ENCODE measurements around the gene HAUS7.

The HAUS7 gene

GRCh38 chrX:153441981-153442380 lies 28.4 kb downstream of the HAUS7 start:
- in situ Hi-C loops (cut with MboI; ENCODE audit: low sequenced_read_pairs) = no loop called here
- Histone ChIP-seq H3K4me3 (no peak overlapping the region), H3K36me3 (replicated peaks) (no peaks in the 10 kb centered on the region), H3K27me3 (ENCODE audit: low read depth) (peaks cover 3% of the 10 kb centered on the region; the same call in 1 of the 2 replicates), H3K4me1 (no peaks in the 10 kb centered on the region), H3K9me3 (no peaks in the 10 kb centered on the region)
- no peak for DNase-seq (ENCODE audit: low spot score in 2 of 2)

- Histone ChIP-seq H3K36me3 (replicated peaks) (no peaks in the 10 kb centered on the region), H3K27me3 (ENCODE audit: low read depth) (peaks cover 3% of the 10 kb centered on the region; the same call in 1 of the 2 replicates), H3K9me3 (no peaks in the 10 kb centered on the region), H3K4me1 (no peaks in the 10 kb centered on the region), H3K4me3 (no peak overlapping the region)
- in situ Hi-C loops (cut with MboI; ENCODE audit: low sequenced_read_pairs) = no loop called here
- DNase-seq (ENCODE audit: low spot score in 2 of 2) = no peak
Measured at GRCh38 chrX:153441296-153441695, 29.1 kb downstream of the HAUS7 start.

GRCh38 chrX:153440556-153441135 lies 29.7 kb downstream of the HAUS7 start:
- Histone ChIP-seq H3K36me3 (replicated peaks) (no peaks in the 10 kb centered on the region), H3K27me3 (ENCODE audit: low read depth) (peaks cover 3% of the 10 kb centered on the region; the same call in 1 of the 2 replicates), H3K4me3 (no peak overlapping the region), H3K9me3 (no peaks in the 10 kb centered on the region), H3K4me1 (no peaks in the 10 kb centered on the region)
- in situ Hi-C loops (cut with MboI; ENCODE audit: low sequenced_read_pairs) = no loop called here
- DNase-seq (ENCODE audit: low spot score in 2 of 2) = no peak

- H3K36me3 ChIP-seq (replicated peaks) = no peaks in the 10 kb centered on the region
- no peaks in the 10 kb centered on the region for H3K4me1 ChIP-seq
- DNase-seq (ENCODE audit: low spot score in 2 of 2) = no peak
- H3K27me3 ChIP-seq (ENCODE audit: low read depth) = peaks cover 3% of the 10 kb centered on the region; the same call in 1 of the 2 replicates
- H3K4me3 ChIP-seq = no peak overlapping the region
- in situ Hi-C loops (cut with MboI; ENCODE audit: low sequenced_read_pairs) = no loop called here
- no peaks in the 10 kb centered on the region for H3K9me3 ChIP-seq
Measured at GRCh38 chrX:153439977-153440376, 30.4 kb downstream of the HAUS7 start.

GRCh38 chrX:153438532-153438931 lies 31.8 kb downstream of the HAUS7 start:
- DNase-seq (ENCODE audit: low spot score in 2 of 2) = peak; percentile 18 to 43
- in situ Hi-C loops (cut with MboI; ENCODE audit: low sequenced_read_pairs) = no loop called here

GRCh38 chrX:153435845-153436244 lies 34.5 kb downstream of the HAUS7 start:
- in situ Hi-C loops (cut with MboI; ENCODE audit: low sequenced_read_pairs) = no loop called here
- peaks cover 3% of the 10 kb centered on the region; the same call in 1 of the 2 replicates for H3K27me3 ChIP-seq (ENCODE audit: low read depth)
- no peaks in the 10 kb centered on the region for H3K36me3 ChIP-seq (replicated peaks)
- DNase-seq (ENCODE audit: low spot score in 2 of 2) = no peak
- H3K4me3 ChIP-seq = no peak overlapping the region
- H3K4me1 ChIP-seq = no peaks in the 10 kb centered on the region
- H3K9me3 ChIP-seq = no peaks in the 10 kb centered on the region; the same call in 1 of the 2 replicates

More at GRCh38 chrX:153438532-153438931, 31.8 kb downstream of the HAUS7 start:
- H3K4me3 ChIP-seq = no peak overlapping the region
- no peaks in the 10 kb centered on the region for H3K36me3 ChIP-seq (replicated peaks)
- H3K9me3 ChIP-seq = no peaks in the 10 kb centered on the region
- no peaks in the 10 kb centered on the region for H3K4me1 ChIP-seq
- H3K27me3 ChIP-seq (ENCODE audit: low read depth) = peaks cover 3% of the 10 kb centered on the region; the same call in 1 of the 2 replicates

- no peak for DNase-seq (ENCODE audit: low spot score in 2 of 2)
- Histone ChIP-seq H3K27me3 (ENCODE audit: low read depth) (peaks cover 2% of the 10 kb centered on the region; the same call in 1 of the 2 replicates), H3K36me3 (replicated peaks) (no peaks in the 10 kb centered on the region), H3K9me3 (no peaks in the 10 kb centered on the region; the same call in 1 of the 2 replicates), H3K4me1 (no peaks in the 10 kb centered on the region), H3K4me3 (no peak overlapping the region)
- in situ Hi-C loops (cut with MboI; ENCODE audit: low sequenced_read_pairs) = no loop called here
Measured at GRCh38 chrX:153434801-153435200, 35.6 kb downstream of the HAUS7 start.

GRCh38 chrX:153433781-153434285 lies 36.5 kb downstream of the HAUS7 start:
- Histone ChIP-seq H3K4me1 (no peaks in the 10 kb centered on the region), H3K4me3 (no peak overlapping the region), H3K27me3 (ENCODE audit: low read depth) (no peaks in the 10 kb centered on the region), H3K36me3 (replicated peaks) (no peaks in the 10 kb centered on the region), H3K9me3 (no peaks in the 10 kb centered on the region; the same call in 1 of the 2 replicates)
- in situ Hi-C loops (cut with MboI; ENCODE audit: low sequenced_read_pairs) = no loop called here
- no peak for DNase-seq (ENCODE audit: low spot score in 2 of 2)

- Histone ChIP-seq H3K4me1 (no peaks in the 10 kb centered on the region), H3K9me3 (no peaks in the 10 kb centered on the region; the same call in 1 of the 2 replicates), H3K27me3 (ENCODE audit: low read depth) (no peaks in the 10 kb centered on the region), H3K4me3 (no peak overlapping the region), H3K36me3 (replicated peaks) (no peaks in the 10 kb centered on the region)
- in situ Hi-C loops (cut with MboI; ENCODE audit: low sequenced_read_pairs) = no loop called here
- no peak for DNase-seq (ENCODE audit: low spot score in 2 of 2)
Measured at GRCh38 chrX:153433161-153433680, 37.2 kb downstream of the HAUS7 start.

GRCh38 chrX:153430796-153431195 lies 39.6 kb downstream of the HAUS7 start:
- no peaks in the 10 kb centered on the region; the same call in 1 of the 2 replicates for H3K9me3 ChIP-seq
- H3K27me3 ChIP-seq (ENCODE audit: low read depth) = no peaks in the 10 kb centered on the region
- no peaks in the 10 kb centered on the region for H3K4me1 ChIP-seq
- in situ Hi-C loops (cut with MboI; ENCODE audit: low sequenced_read_pairs) = no loop called here
- H3K36me3 ChIP-seq (replicated peaks) = no peaks in the 10 kb centered on the region
- no peak overlapping the region for H3K4me3 ChIP-seq
- DNase-seq (ENCODE audit: low spot score in 2 of 2) = no peak

- DNase-seq (ENCODE audit: low spot score in 2 of 2) = no peak
- no peaks in the 10 kb centered on the region for H3K4me1 ChIP-seq
- no peaks in the 10 kb centered on the region for H3K27me3 ChIP-seq (ENCODE audit: low read depth)
- in situ Hi-C loops (cut with MboI; ENCODE audit: low sequenced_read_pairs) = no loop called here
- H3K9me3 ChIP-seq = no peaks in the 10 kb centered on the region; the same call in 1 of the 2 replicates
- H3K36me3 ChIP-seq (replicated peaks) = no peaks in the 10 kb centered on the region
- no peak overlapping the region for H3K4me3 ChIP-seq
Measured at GRCh38 chrX:153426204-153426603, 44.2 kb downstream of the HAUS7 start.

- H3K36me3 ChIP-seq (replicated peaks) = no peaks in the 10 kb centered on the region
- no peaks in the 10 kb centered on the region for H3K27me3 ChIP-seq (ENCODE audit: low read depth)
- no peaks in the 10 kb centered on the region for H3K9me3 ChIP-seq
- in situ Hi-C loops (cut with MboI; ENCODE audit: low sequenced_read_pairs) = no loop called here
- no peaks in the 10 kb centered on the region for H3K4me1 ChIP-seq
- DNase-seq (ENCODE audit: low spot score in 2 of 2) = no peak
- H3K4me3 ChIP-seq = no peak overlapping the region
Measured at GRCh38 chrX:153423652-153424051, 46.7 kb downstream of the HAUS7 start.

- no peaks in the 10 kb centered on the region for H3K27me3 ChIP-seq (ENCODE audit: low read depth)
Measured at GRCh38 chrX:153421856-153422255, 48.5 kb downstream of the HAUS7 start.

GRCh38 chrX:153420851-153421599 lies 49.4 kb downstream of the HAUS7 start:
- no peak for DNase-seq (ENCODE audit: low spot score in 2 of 2)

More at GRCh38 chrX:153421856-153422255, 48.5 kb downstream of the HAUS7 start:
- no peak for DNase-seq (ENCODE audit: low spot score in 2 of 2)
- in situ Hi-C loops (cut with MboI; ENCODE audit: low sequenced_read_pairs) = no loop called here
- H3K9me3 ChIP-seq = no peaks in the 10 kb centered on the region
- H3K4me3 ChIP-seq = no peak overlapping the region
- H3K4me1 ChIP-seq = no peaks in the 10 kb centered on the region
- H3K36me3 ChIP-seq (replicated peaks) = no peaks in the 10 kb centered on the region

More at GRCh38 chrX:153420851-153421599, 49.4 kb downstream of the HAUS7 start:
- H3K4me3 ChIP-seq = no peak overlapping the region
- in situ Hi-C loops (cut with MboI; ENCODE audit: low sequenced_read_pairs) = no loop called here
- H3K27me3 ChIP-seq (ENCODE audit: low read depth) = no peaks in the 10 kb centered on the region
- no peaks in the 10 kb centered on the region for H3K9me3 ChIP-seq
- no peaks in the 10 kb centered on the region for H3K4me1 ChIP-seq
- no peaks in the 10 kb centered on the region for H3K36me3 ChIP-seq (replicated peaks)

Measured in HAP-1 (cell line).